GM10266 (cell line): Measurements from ENCODE around the gene RASA3.

Source experiments
- DNase-seq: peaks from one replicate; pipeline ENCODE4 v3.0.0; 2012; ENCODE audit errors: extremely low spot score
- CTCF ChIP-seq: IDR thresholded peaks from 2 replicates; pipeline ENCODE4 v1.5.1; 2012; ENCODE audit warnings: mild to moderate bottlenecking, low read depth; ENCODE audit not compliant: control insufficient read depth, insufficient read depth; ENCODE audit errors: missing control alignments

RASA3 gene

DNA sequence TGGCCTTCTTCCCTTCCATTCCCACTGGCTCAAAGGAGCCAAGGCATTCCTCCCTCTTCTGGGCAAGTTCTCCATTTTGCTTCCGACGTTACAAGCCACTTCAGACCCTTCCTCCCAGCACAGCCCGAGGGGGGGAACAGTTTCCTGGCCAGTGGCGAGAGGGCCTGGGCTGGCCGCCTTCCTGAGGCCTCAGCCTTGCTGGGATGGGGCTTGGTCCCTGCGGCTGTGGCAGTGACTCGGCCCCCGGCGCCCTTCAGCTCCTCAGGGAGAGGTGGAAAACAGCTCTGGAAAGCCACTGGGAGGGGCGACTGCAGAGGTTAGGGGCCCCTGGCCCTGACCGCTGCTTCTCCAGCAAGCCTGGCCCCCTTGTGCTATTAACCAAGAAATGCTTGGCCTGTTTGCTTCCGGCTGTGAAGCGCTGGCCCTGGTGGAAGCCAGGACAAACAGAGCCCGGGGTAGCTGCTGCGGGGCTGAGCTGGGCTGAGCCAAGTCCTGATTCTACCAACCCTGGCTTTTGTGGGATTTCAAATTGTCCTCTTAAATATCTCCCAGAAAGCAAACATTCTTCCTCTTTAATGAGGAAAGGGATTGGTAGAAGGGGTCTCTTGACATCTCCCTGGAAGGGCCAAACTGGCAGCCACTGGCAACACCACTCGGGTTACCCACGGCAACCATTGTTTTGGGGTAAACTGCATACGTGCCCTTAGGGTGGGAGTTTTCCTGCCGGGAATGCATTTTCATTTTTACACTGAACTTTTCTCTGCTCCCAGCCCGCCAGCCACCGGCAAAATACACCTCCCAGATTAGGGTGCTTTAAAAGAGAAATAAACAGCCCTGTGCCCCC is 197.2 kb downstream of the RASA3 start:
- no peak for DNase-seq
- TF ChIP-seq CTCF = no peak

DNA sequence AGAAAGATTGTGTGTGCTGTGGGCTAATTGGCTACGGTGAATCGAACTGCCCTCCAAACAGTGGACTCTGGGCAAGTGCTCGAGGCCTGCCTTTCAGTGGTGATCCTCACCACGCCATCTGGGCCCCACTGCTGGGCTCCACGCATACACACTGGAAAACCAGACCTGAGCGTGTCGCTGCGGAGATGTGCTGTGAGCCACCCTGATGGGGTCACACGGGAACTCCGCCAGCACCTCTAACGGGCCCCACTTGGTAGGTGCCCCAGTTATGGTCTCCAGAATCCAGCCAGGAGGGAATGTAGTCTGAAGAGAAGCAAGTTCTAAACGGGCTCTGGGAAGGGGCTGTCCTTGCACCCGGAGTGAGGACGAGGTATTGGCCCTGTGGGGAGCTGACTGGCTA is 197.8 kb downstream of the RASA3 start:
- DNase-seq = no peak
- TF ChIP-seq CTCF = no peak

DNA sequence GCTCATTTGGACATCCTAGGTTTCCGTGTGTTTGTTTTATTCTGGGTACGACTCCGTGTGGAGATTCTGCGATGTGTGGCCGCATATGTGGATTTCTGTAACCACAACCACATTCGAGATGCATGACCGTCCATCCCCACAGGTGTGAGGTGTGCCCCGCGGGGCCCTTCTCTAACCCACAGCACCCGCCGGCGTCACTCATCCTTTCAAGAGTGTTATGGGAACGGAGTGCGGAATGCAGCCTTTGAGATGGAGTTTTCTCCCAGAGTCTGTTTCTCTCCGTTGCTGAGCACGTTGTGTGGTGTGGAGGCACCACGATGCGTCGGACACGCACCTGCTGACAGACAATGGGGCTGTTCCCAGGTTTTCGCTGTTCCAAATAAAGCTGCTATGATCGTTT is 198.5 kb downstream of the RASA3 start:
- no peak for DNase-seq
- no peak for TF ChIP-seq CTCF

DNA sequence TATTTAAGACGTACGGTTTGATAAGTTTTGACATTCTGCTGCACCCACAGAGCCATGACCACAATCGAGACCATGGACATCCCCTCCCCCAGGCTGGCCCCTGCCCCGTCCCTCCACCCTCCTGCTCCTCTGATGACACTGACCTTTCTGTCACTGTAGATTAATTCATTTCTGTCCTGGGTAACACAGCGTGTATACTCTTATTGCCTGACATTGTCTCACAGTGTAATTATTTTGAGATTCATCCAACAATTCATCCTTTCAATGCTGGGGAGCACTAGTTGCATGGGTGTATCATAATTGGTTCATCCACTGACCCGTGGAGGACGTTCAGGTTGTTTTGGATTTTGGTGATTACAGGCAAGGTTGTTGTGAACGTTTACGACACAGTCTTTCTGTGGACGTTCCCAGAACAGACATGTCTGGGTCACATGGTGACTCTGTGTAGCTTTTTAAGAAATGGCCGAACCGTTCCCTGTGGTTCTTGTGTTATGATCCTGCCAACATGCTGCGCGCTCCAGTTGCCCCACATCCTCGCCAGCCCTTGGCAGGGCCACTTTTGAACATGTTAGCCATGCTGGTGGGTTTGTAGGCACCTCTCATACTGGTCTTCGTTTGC is 200.5 kb downstream of the RASA3 start:
- TF ChIP-seq CTCF = no peak
- no peak for DNase-seq

- TF ChIP-seq CTCF = no peak
- DNase-seq = no peak
Measured at GRCh38 chr13:113930671-113931637, 201.5 kb downstream of the RASA3 start.

DNA sequence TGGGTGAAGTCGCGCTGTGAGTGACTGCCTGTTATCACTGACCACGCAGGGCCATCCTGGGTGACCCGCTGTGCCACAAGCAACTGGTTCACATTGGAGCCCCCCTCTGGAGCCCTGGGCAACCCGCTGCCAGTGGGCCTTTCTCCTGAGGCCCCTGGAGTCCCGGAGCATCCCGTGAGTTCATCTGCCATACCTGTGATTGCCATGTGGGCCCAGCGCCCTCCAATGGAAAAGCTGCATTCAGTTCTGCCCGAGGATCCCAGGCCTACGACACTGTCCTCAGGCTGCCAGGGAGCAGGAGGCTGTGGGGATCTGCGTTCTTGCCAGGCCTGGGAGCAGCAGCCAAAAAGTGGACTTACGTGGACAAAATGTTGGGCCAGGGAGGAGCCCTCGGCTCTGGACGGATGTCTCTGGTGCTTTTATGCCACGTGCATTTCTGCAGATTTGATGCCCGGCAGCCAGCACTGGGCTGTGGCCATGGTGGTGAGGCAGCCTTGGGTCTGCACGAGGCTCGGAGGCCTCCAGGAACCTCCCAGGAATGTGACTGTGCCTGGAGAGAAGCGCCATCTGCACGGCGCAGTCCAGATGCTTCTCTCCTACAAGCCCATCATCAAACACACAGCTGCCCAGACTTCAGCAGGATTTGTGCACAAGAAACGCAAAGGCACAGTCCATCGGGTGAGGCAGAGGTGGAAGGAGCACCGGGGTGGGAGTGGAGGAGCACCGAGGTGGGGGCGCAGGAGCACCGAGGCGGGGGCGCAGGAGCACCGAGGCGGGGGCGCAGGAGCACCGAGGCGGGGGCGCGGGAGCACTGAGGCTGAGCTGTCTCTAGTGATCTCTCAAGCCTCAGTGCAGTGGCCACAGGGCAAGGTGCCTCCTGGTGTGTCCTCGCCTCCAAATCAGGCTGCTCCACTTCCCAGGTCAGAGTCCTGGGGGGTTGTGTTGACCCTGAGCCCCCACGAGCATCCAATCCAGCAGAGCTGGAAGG is 202.5 kb downstream of the RASA3 start:
- no peak for TF ChIP-seq CTCF
- DNase-seq = no peak
